ENCODE measurements around the gene SLC44A5. TPM values are rescaled to one million over a fixed set of nuclear protein-coding genes. Genes with fewer than 3 reads are reported as not detected.

The SLC44A5 gene
- total and polyA plus RNA-seq, 5 donors from 2014 or later = 1.3 to 2.3 (median 1.5) TPM; not detected in 1

- Mint-ChIP-seq H3K27me3 (no peaks in the 10 kb centered on the region), H3K4me3 (no peak overlapping the region), H3K9me3 (peaks cover 0 to 7% (median 3%) of the 10 kb centered on the region in 7 donors), H3K27ac (no peak overlapping the region), H3K4me1 (no peaks in the 10 kb centered on the region), H3K36me3 (no peaks in the 10 kb centered on the region)
- no peak overlapping the region for H3K27ac ChIP-seq (ENCODE audit: insufficient read depth, low read length, poor library complexity, severe bottlenecking)
- H3K4me3 ChIP-seq (ENCODE audit: low read depth, low read length) = no peak overlapping the region
- H3K9me3 ChIP-seq (ENCODE audit: control insufficient read depth in 2 of 2, low read length in 2 of 2) = no peaks in the 10 kb centered on the region
- H3K36me3 ChIP-seq (ENCODE audit: control insufficient read depth, insufficient read depth, low read length) = no peaks in the 10 kb centered on the region
- ATAC-seq (ENCODE audit: low read depth in 2 of 2) (no peak), DNase-seq (no peak)
- no peaks in the 10 kb centered on the region for H3K4me1 ChIP-seq (ENCODE audit: control insufficient read depth, insufficient read depth, low read length, poor library complexity, severe bottlenecking)
- no peaks in the 10 kb centered on the region for H3K27me3 ChIP-seq (ENCODE audit: control insufficient read depth, insufficient read depth, low read length)
Measured at GRCh38 chr1:75440274-75440673, 170.6 kb downstream of the SLC44A5 start.

DNA sequence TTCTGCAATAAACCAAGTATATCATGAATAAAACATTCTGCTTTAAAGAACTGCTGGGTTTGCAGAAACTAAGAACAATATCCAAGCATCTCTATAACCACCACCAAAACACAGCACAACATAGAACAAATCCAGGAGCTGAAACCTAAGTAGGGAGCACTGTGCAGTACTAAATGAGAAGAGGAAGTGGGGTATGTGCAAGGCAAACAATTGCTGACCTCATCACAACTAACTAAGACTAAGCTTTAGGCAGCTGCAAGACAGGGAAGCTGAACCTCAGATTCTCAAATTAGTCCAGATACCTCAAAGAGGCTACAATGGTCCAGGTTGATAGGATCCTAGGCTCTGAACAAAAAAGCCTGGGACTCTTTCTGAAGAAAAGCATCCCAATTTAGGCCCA lies 172.6 kb downstream of the SLC44A5 start:
- Histone ChIP-seq H3K27me3 (ENCODE audit: control insufficient read depth, insufficient read depth, low read length) (no peaks in the 10 kb centered on the region), H3K4me3 (ENCODE audit: low read depth, low read length) (no peak overlapping the region), H3K4me1 (ENCODE audit: control insufficient read depth, insufficient read depth, low read length, poor library complexity, severe bottlenecking) (no peaks in the 10 kb centered on the region), H3K36me3 (ENCODE audit: control insufficient read depth, insufficient read depth, low read length) (no peaks in the 10 kb centered on the region), H3K9me3 (ENCODE audit: control insufficient read depth in 2 of 2, low read length in 2 of 2) (no peaks in the 10 kb centered on the region), H3K27ac (ENCODE audit: insufficient read depth, low read length, poor library complexity, severe bottlenecking) (no peak overlapping the region)
- ATAC-seq (ENCODE audit: low read depth in 2 of 2) (no peak), DNase-seq (no peak)
- no peaks in the 10 kb centered on the region for H3K27me3 Mint-ChIP-seq
- H3K36me3 Mint-ChIP-seq = no peaks in the 10 kb centered on the region
- H3K27ac Mint-ChIP-seq = no peak overlapping the region
- H3K9me3 Mint-ChIP-seq = peaks cover 0 to 7% (median 0%) of the 10 kb centered on the region in 7 donors
- H3K4me1 Mint-ChIP-seq = no peaks in the 10 kb centered on the region
- H3K4me3 Mint-ChIP-seq = no peak overlapping the region

DNA sequence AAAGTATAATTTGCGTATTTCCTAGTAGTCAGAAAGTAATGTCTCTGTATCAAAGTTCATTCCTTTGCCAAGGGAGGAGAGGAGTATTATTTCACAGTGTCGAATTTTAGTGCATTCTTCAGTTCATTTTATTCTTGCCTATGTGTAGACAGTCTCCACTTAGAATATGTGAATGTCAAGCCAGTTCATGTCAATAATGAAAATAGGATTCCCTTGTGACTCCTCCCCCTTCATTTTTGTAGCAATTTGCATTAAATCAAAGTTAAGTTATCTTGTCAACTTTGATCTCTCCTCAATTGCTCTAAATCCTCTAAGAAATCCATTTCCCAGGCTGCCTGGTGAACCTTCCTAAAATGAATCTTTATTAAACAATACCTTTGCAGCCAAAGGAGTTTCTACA lies 179.1 kb downstream of the SLC44A5 start:
- no peak overlapping the region for H3K27ac Mint-ChIP-seq
- no peak for ATAC-seq (ENCODE audit: low read depth in 2 of 2)

GRCh38 chr1:75430526-75430925 lies 180.4 kb downstream of the SLC44A5 start:
- Mint-ChIP-seq H3K36me3 (no peaks in the 10 kb centered on the region), H3K4me1 (peaks cover 0 to 2% (median 0%) of the 10 kb centered on the region in 4 donors)
- H3K27ac ChIP-seq (ENCODE audit: insufficient read depth, low read length, poor library complexity, severe bottlenecking) = no peak overlapping the region

More for the DNA sequence above, 179.1 kb downstream of the SLC44A5 start:
- DNase-seq = no peak
- H3K9me3 ChIP-seq (ENCODE audit: control insufficient read depth in 2 of 2, low read length in 2 of 2) = no peaks in the 10 kb centered on the region
- Mint-ChIP-seq H3K9me3 (peaks cover 0 to 6% (median 1%) of the 10 kb centered on the region in 7 donors), H3K4me3 (no peak overlapping the region), H3K27me3 (no peaks in the 10 kb centered on the region), H3K4me1 (peaks cover 0 to 2% (median 0%) of the 10 kb centered on the region in 4 donors), H3K36me3 (no peaks in the 10 kb centered on the region)
- H3K27ac ChIP-seq (ENCODE audit: insufficient read depth, low read length, poor library complexity, severe bottlenecking) = no peak overlapping the region
- no peaks in the 10 kb centered on the region for H3K36me3 ChIP-seq (ENCODE audit: control insufficient read depth, insufficient read depth, low read length)
- no peaks in the 10 kb centered on the region for H3K27me3 ChIP-seq (ENCODE audit: control insufficient read depth, insufficient read depth, low read length)
- no peaks in the 10 kb centered on the region for H3K4me1 ChIP-seq (ENCODE audit: control insufficient read depth, insufficient read depth, low read length, poor library complexity, severe bottlenecking)
- no peak overlapping the region for H3K4me3 ChIP-seq (ENCODE audit: low read depth, low read length)

GRCh38 chr1:75426688-75427087 lies 184.2 kb downstream of the SLC44A5 start:
- Histone ChIP-seq H3K4me3 (ENCODE audit: low read depth, low read length) (no peak overlapping the region), H3K4me1 (ENCODE audit: control insufficient read depth, insufficient read depth, low read length, poor library complexity, severe bottlenecking) (no peaks in the 10 kb centered on the region), H3K9me3 (ENCODE audit: control insufficient read depth in 2 of 2, low read length in 2 of 2) (no peaks in the 10 kb centered on the region), H3K27me3 (ENCODE audit: control insufficient read depth, insufficient read depth, low read length) (no peaks in the 10 kb centered on the region), H3K36me3 (ENCODE audit: control insufficient read depth, insufficient read depth, low read length) (no peaks in the 10 kb centered on the region), H3K27ac (ENCODE audit: insufficient read depth, low read length, poor library complexity, severe bottlenecking) (no peak overlapping the region)
- ATAC-seq (ENCODE audit: low read depth in 2 of 2) (no peak), DNase-seq (no peak)
- peaks cover 0 to 6% (median 1%) of the 10 kb centered on the region in 7 donors for H3K9me3 Mint-ChIP-seq
- no peaks in the 10 kb centered on the region for H3K27me3 Mint-ChIP-seq
- H3K36me3 Mint-ChIP-seq = no peaks in the 10 kb centered on the region
- no peak overlapping the region for H3K27ac Mint-ChIP-seq
- peaks cover 0 to 2% (median 0%) of the 10 kb centered on the region in 4 donors for H3K4me1 Mint-ChIP-seq
- no peak overlapping the region for H3K4me3 Mint-ChIP-seq

More at GRCh38 chr1:75430526-75430925, 180.4 kb downstream of the SLC44A5 start:
- DNase-seq = no peak
- Mint-ChIP-seq H3K27me3 (no peaks in the 10 kb centered on the region), H3K27ac (no peak overlapping the region), H3K4me3 (no peak overlapping the region), H3K9me3 (peaks cover 0 to 6% (median 1%) of the 10 kb centered on the region in 7 donors)
- Histone ChIP-seq H3K4me3 (ENCODE audit: low read depth, low read length) (no peak overlapping the region), H3K9me3 (ENCODE audit: control insufficient read depth in 2 of 2, low read length in 2 of 2) (no peaks in the 10 kb centered on the region), H3K36me3 (ENCODE audit: control insufficient read depth, insufficient read depth, low read length) (no peaks in the 10 kb centered on the region), H3K4me1 (ENCODE audit: control insufficient read depth, insufficient read depth, low read length, poor library complexity, severe bottlenecking) (no peaks in the 10 kb centered on the region), H3K27me3 (ENCODE audit: control insufficient read depth, insufficient read depth, low read length) (no peaks in the 10 kb centered on the region)
- no peak for ATAC-seq (ENCODE audit: low read depth in 2 of 2)

DNA sequence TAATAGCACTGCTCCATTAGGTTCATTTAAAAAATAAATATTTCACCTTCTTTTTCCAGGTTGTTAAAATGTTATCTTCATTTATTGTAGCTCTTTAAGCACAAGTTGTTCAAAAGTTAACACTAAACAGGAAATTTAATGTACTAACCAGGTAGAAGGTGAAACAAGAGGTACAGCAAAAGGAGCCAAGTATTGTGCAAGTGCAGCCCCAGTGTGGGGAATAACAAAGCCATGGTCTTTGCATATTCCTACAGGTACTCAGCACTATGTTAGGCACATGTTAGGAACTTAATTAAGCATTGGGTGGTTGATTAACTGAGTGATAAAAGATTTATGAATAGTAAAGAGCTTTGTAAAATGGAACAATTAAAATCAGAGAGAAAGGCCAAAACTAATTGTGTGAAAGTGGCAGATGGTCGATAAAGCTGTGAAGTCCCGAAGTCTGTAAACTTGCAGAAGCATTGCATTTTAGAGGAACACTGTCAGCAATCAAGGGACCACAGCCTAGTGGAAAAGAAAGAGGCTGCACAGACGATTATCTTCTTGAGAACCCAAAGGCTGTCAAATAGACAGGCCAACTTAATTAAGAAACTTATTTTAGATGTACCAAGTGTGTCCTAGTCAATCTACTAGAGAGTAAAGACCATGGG lies 185.8 kb downstream of the SLC44A5 start:
- Mint-ChIP-seq H3K27me3 (no peaks in the 10 kb centered on the region), H3K36me3 (no peaks in the 10 kb centered on the region), H3K4me1 (no peaks in the 10 kb centered on the region), H3K27ac (no peak overlapping the region), H3K9me3 (peaks cover 0 to 6% (median 1%) of the 10 kb centered on the region in 7 donors), H3K4me3 (no peak overlapping the region)
- no peaks in the 10 kb centered on the region for H3K36me3 ChIP-seq (ENCODE audit: control insufficient read depth, insufficient read depth, low read length)
- ATAC-seq (ENCODE audit: low read depth in 2 of 2) = no peak
- H3K4me3 ChIP-seq (ENCODE audit: low read depth, low read length) = no peak overlapping the region
- H3K27me3 ChIP-seq (ENCODE audit: control insufficient read depth, insufficient read depth, low read length) = no peaks in the 10 kb centered on the region
- DNase-seq = no peak
- no peak overlapping the region for H3K27ac ChIP-seq (ENCODE audit: insufficient read depth, low read length, poor library complexity, severe bottlenecking)
- H3K4me1 ChIP-seq (ENCODE audit: control insufficient read depth, insufficient read depth, low read length, poor library complexity, severe bottlenecking) = no peaks in the 10 kb centered on the region
- H3K9me3 ChIP-seq (ENCODE audit: control insufficient read depth in 2 of 2, low read length in 2 of 2) = no peaks in the 10 kb centered on the region

- Histone ChIP-seq H3K27me3 (ENCODE audit: control insufficient read depth, insufficient read depth, low read length) (no peaks in the 10 kb centered on the region), H3K36me3 (ENCODE audit: control insufficient read depth, insufficient read depth, low read length) (no peaks in the 10 kb centered on the region), H3K4me1 (ENCODE audit: control insufficient read depth, insufficient read depth, low read length, poor library complexity, severe bottlenecking) (no peaks in the 10 kb centered on the region), H3K27ac (ENCODE audit: insufficient read depth, low read length, poor library complexity, severe bottlenecking) (no peak overlapping the region), H3K9me3 (ENCODE audit: control insufficient read depth in 2 of 2, low read length in 2 of 2) (no peaks in the 10 kb centered on the region), H3K4me3 (ENCODE audit: low read depth, low read length) (no peak overlapping the region)
- H3K9me3 Mint-ChIP-seq = peaks cover 0 to 6% (median 0%) of the 10 kb centered on the region in 7 donors
- no peak for ATAC-seq (ENCODE audit: low read depth in 2 of 2)
- no peak overlapping the region for H3K4me3 Mint-ChIP-seq
- DNase-seq = no peak
- H3K27ac Mint-ChIP-seq = no peak overlapping the region
- H3K27me3 Mint-ChIP-seq = no peaks in the 10 kb centered on the region
- no peaks in the 10 kb centered on the region for H3K36me3 Mint-ChIP-seq
- no peaks in the 10 kb centered on the region for H3K4me1 Mint-ChIP-seq
Measured at GRCh38 chr1:75423616-75424015, 187.3 kb downstream of the SLC44A5 start.

DNA sequence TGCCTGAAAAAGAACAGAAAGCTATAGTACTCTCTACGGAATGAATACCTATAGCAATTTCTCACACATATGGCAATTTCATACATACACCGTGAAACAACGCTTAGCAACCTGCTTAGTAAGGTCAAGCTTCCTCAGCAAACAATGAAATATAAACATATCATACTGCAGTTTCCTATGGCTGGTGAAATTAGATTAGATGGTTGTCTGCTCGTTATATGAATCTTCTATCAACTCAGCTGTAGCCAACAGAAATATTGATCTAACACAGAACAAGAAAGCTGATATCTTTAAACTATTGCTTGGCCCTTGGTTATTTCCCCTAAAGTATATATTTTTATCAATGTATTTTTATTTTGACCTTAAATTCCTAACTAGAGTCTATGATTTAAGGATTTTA lies 187.8 kb downstream of the SLC44A5 start:
- Histone ChIP-seq H3K27me3 (ENCODE audit: control insufficient read depth, insufficient read depth, low read length) (no peaks in the 10 kb centered on the region), H3K27ac (ENCODE audit: insufficient read depth, low read length, poor library complexity, severe bottlenecking) (no peak overlapping the region), H3K4me1 (ENCODE audit: control insufficient read depth, insufficient read depth, low read length, poor library complexity, severe bottlenecking) (no peaks in the 10 kb centered on the region), H3K4me3 (ENCODE audit: low read depth, low read length) (no peak overlapping the region), H3K36me3 (ENCODE audit: control insufficient read depth, insufficient read depth, low read length) (no peaks in the 10 kb centered on the region), H3K9me3 (ENCODE audit: control insufficient read depth in 2 of 2, low read length in 2 of 2) (no peaks in the 10 kb centered on the region)
- Mint-ChIP-seq H3K27me3 (no peaks in the 10 kb centered on the region), H3K27ac (no peak overlapping the region), H3K4me1 (peaks cover 0 to 2% (median 0%) of the 10 kb centered on the region in 4 donors), H3K36me3 (no peaks in the 10 kb centered on the region), H3K9me3 (peaks cover 0 to 6% (median 0%) of the 10 kb centered on the region in 7 donors), H3K4me3 (no peak overlapping the region)
- ATAC-seq (ENCODE audit: low read depth in 2 of 2) = no peak
- no peak for DNase-seq

Data from CD4-positive, CD25-positive, alpha-beta regulatory T cell (primary cell).